K562 (cell line): ENCODE data around the gene DNAJC8. TPM values are rescaled to one million over a fixed set of nuclear protein-coding genes. Genes with fewer than 3 reads are reported as not detected.

Experiments used
- BDP1 ChIP-seq: IDR thresholded peaks from 3 replicates; pipeline ENCODE4 v1.6.1; 2011; ENCODE audit not compliant: insufficient read length, insufficient read depth
- ELF4 ChIP-seq: fragments of 450-650 bp; formaldehyde crosslinking; IDR thresholded peaks from 2 replicates; pipeline ENCODE4 v1.4.0; 2022; ENCODE audit warnings: missing genetic modification characterization
- EP300 ChIP-seq: IDR thresholded peaks from 2 replicates; pipeline ENCODE4 v1.6.1; 2012; ENCODE audit warnings: low read length, improper control_type of control experiment
- ESRRA ChIP-seq: fragments of 450-650 bp; IDR thresholded peaks from 2 replicates; pipeline ENCODE4 v1.6.1; 2014; ENCODE audit warnings: low read depth, mild to moderate bottlenecking, moderate library complexity, borderline replicate concordance
- GABPA ChIP-seq: fragments of 200-800 bp; sonication (Bioruptor generic); conservative IDR thresholded peaks from 2 replicates; pipeline ENCODE4 v1.6.1; 2016; ENCODE audit warnings: low read depth, missing genetic modification characterization, missing compliant biosample characterization
- GATA2 ChIP-seq: sonication (generic); formaldehyde crosslinking; IDR thresholded peaks from 2 replicates; pipeline ENCODE4 v1.4.0; 2020; ENCODE audit warnings: mild to moderate bottlenecking, missing genetic modification reagents
- HMG20A ChIP-seq: fragments of 450-650 bp; formaldehyde crosslinking; conservative IDR thresholded peaks from 2 replicates; pipeline ENCODE4 v1.4.0; 2020; ENCODE audit warnings: mild to moderate bottlenecking, mixed read lengths
- LARP7 ChIP-seq: fragments of 450-650 bp; IDR thresholded peaks from 2 replicates; pipeline ENCODE4 v1.6.1; 2016
- NCOR1 ChIP-seq: fragments of 450-650 bp; IDR thresholded peaks from 2 replicates; pipeline ENCODE4 v1.6.1; 2016; ENCODE audit warnings: mild to moderate bottlenecking, moderate library complexity
- PHB2 ChIP-seq: fragments of 450-650 bp; IDR thresholded peaks from 2 replicates; pipeline ENCODE4 v1.6.1; 2017; ENCODE audit warnings: low read depth
- RAD21 ChIP-seq, 2 experiments: fragments of 250-450 bp in 1 of 2; fragments of 450-650 bp in 1 of 2; sonication (Bioruptor Pico) in 1 of 2; formaldehyde crosslinking in 1 of 2; IDR thresholded peaks in 1 of 2; conservative IDR thresholded peaks in 1 of 2; 2 replicates each; pipeline versions ENCODE4 v1.4.0 to v1.8.0; 2020 to 2022; ENCODE audit warnings: mild to moderate bottlenecking in 2 of 2, moderate library complexity in 1 of 2
- SMAD3 ChIP-seq: fragments of 450-650 bp; formaldehyde crosslinking; conservative IDR thresholded peaks from 2 replicates; pipeline ENCODE4 v1.4.0; 2020; ENCODE audit warnings: mild to moderate bottlenecking
- SRSF9 ChIP-seq: fragments of 200-400 bp; formaldehyde crosslinking; IDR thresholded peaks from 2 replicates; pipeline ENCODE4 v1.6.1; 2017; ENCODE audit warnings: low read depth, low read length, borderline replicate concordance
- TCF7L2 ChIP-seq: fragments of 150-350 bp; IDR thresholded peaks from 2 replicates; pipeline ENCODE4 v1.6.1; 2016; ENCODE audit warnings: low read depth, mild to moderate bottlenecking, low read length, moderate library complexity
- ZBTB11 ChIP-seq, 3 experiments: fragments of 200-800 bp in 1 of 3; fragments of 250-450 bp in 1 of 3; fragments of 450-650 bp in 1 of 3; sonication (Bioruptor Pico) in 1 of 3; sonication (Bioruptor generic) in 1 of 3; formaldehyde crosslinking in 1 of 3; IDR thresholded peaks; 2 replicates each; pipeline versions ENCODE4 v1.6.1 to v1.8.0; 2016 to 2022; ENCODE audit warnings: mild to moderate bottlenecking in 2 of 3, missing genetic modification characterization in 2 of 3, missing compliant biosample characterization in 1 of 3, moderate library complexity in 1 of 3
- ZBTB8A ChIP-seq: fragments of 450-650 bp; IDR thresholded peaks from 2 replicates; pipeline ENCODE4 v1.6.1; 2018; ENCODE audit warnings: mild to moderate bottlenecking, moderate library complexity; ENCODE audit not compliant: partially characterized antibody
- ZNF224 ChIP-seq: sonication (generic); formaldehyde crosslinking; IDR thresholded peaks from 2 replicates; pipeline ENCODE4 v1.8.0; 2022; ENCODE audit warnings: mild to moderate bottlenecking, missing genetic modification reagents
- ZNF263 ChIP-seq: sonication (generic); formaldehyde crosslinking; IDR thresholded peaks from 2 replicates; pipeline ENCODE4 v1.8.0; 2022; ENCODE audit warnings: mild to moderate bottlenecking, missing genetic modification reagents, borderline replicate concordance
- ZNF644 ChIP-seq: fragments of 200-800 bp; sonication (Bioruptor generic); IDR thresholded peaks from 2 replicates; pipeline ENCODE4 v1.6.1; 2016; ENCODE audit warnings: low read depth, missing genetic modification characterization, missing compliant biosample characterization
- polyA plus RNA-seq, 8 experiments: library from polyadenylated mRNA; depleted of rRNA in 4 of 8; stranded (reverse) in 5 of 8; unstranded in 3 of 8; fragments of >200 nt; fragmentation: Nextera tagmentation in 2 of 8; fragmentation: Illumina TruSeq in 1 of 8; extraction: Ambion mirVana in 2 of 8; extraction: Trizol in 1 of 8; gene quantifications; 2 replicates each; pipeline versions ENCODE4 v1.2.1 to v1.2.3, GENCODE V29; 2011 to 2014; ENCODE audit warnings: inconsistent platforms in 1 of 8, missing spikeins in 1 of 8
- total RNA-seq, 7 experiments: library from RNA; depleted of rRNA in 6 of 7; stranded (reverse); fragments of >200 nt in 6 of 7; fragmentation: Illumina TruSeq in 2 of 7; extraction: Trizol in 2 of 7; gene quantifications; 2 replicates each; pipeline versions ENCODE4 v1.2.1 to v1.2.3, GENCODE V29; 2011 to 2021; ENCODE audit warnings: low replicate concordance in 1 of 7
- TF ChIP-seq, protein P1 (sequence below): sonication (generic); formaldehyde crosslinking; IDR thresholded peaks from 2 replicates; pipeline ENCODE4 v1.8.1; 2023; ENCODE audit warnings: mild to moderate bottlenecking, missing genetic modification reagents
- TF ChIP-seq, protein P2 (sequence below): sonication (generic); formaldehyde crosslinking; IDR thresholded peaks from 2 replicates; pipeline ENCODE4 v1.8.0; 2023; ENCODE audit warnings: mild to moderate bottlenecking, missing genetic modification reagents

DNAJC8 gene
- total and polyA plus RNA-seq, 9 of the 15 experiments (the other 6 are each of a cell fraction or from before 2014, with no cell fraction given): 143 to 508 (median 209) TPM

GRCh38 chr1:28235755-28236655, 3.2 kb upstream of the DNAJC8 start, which contains the start of gene ATP5IF1 (continued):
- 0 out of 2 replicates have a peak, but pooled peaks have one; percentile 20 for TF ChIP-seq EP300
- peak; percentile 57 for TF ChIP-seq ESRRA
- TF ChIP-seq, protein P1, sequence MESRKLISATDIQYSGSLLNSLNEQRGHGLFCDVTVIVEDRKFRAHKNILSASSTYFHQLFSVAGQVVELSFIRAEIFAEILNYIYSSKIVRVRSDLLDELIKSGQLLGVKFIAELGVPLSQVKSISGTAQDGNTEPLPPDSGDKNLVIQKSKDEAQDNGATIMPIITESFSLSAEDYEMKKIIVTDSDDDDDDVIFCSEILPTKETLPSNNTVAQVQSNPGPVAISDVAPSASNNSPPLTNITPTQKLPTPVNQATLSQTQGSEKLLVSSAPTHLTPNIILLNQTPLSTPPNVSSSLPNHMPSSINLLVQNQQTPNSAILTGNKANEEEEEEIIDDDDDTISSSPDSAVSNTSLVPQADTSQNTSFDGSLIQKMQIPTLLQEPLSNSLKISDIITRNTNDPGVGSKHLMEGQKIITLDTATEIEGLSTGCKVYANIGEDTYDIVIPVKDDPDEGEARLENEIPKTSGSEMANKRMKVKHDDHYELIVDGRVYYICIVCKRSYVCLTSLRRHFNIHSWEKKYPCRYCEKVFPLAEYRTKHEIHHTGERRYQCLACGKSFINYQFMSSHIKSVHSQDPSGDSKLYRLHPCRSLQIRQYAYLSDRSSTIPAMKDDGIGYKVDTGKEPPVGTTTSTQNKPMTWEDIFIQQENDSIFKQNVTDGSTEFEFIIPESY: no peak
- TF ChIP-seq ZNF644: peak; percentile 42; the same call in 1 of the 2 replicates
- TF ChIP-seq ZNF224: no peak
- TF ChIP-seq GATA2: no peak
- no peak for TF ChIP-seq HMG20A
- no peak for TF ChIP-seq SRSF9
- TF ChIP-seq ZBTB8A: no peak
- no peak for TF ChIP-seq ELF4 (CRISPR knock-in tag)
- TF ChIP-seq NCOR1: no peak
- TF ChIP-seq SMAD3: no peak
- TF ChIP-seq TCF7L2: no peak
- TF ChIP-seq RAD21 (CRISPR knock-in tag; conservative IDR thresholded peaks at IDR 0.05 in 1 of 2, IDR thresholded peaks at IDR 0.05 in 1 of 2): no peak
- no peak; the same call in 1 of the 2 replicates for TF ChIP-seq GABPA
- TF ChIP-seq LARP7: no peak; the same call in 1 of the 2 replicates
- TF ChIP-seq BDP1: no peak
- no peak for TF ChIP-seq ZBTB11 (CRISPR knock-in tag; IDR thresholded peaks at IDR 0.05)
- no peak for TF ChIP-seq PHB2
- no peak; the same call in 1 of the 2 replicates for TF ChIP-seq ZNF263 (CRISPR knock-in tag)
- TF ChIP-seq, protein P2, sequence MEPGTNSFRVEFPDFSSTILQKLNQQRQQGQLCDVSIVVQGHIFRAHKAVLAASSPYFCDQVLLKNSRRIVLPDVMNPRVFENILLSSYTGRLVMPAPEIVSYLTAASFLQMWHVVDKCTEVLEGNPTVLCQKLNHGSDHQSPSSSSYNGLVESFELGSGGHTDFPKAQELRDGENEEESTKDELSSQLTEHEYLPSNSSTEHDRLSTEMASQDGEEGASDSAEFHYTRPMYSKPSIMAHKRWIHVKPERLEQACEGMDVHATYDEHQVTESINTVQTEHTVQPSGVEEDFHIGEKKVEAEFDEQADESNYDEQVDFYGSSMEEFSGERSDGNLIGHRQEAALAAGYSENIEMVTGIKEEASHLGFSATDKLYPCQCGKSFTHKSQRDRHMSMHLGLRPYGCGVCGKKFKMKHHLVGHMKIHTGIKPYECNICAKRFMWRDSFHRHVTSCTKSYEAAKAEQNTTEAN: peak; percentile 59; the same call in 1 of the 2 replicates
